HG03064 (cell line): ENCODE results near the gene EXOC3L4.

Experiments
- ATAC-seq: cut with Tn5 transposase; IDR thresholded peaks from one replicate; pipeline ENCODE4 v1.9.1; 2021; ENCODE audit warnings: low read depth; ENCODE audit not compliant: unreplicated experiment

EXOC3L4 gene

GRCh38 chr14:103070263-103070885 is 24.2 kb upstream of the EXOC3L4 start:
- no peak for ATAC-seq

GRCh38 chr14:103070971-103071542 is 23.5 kb upstream of the EXOC3L4 start:
- ATAC-seq, result no peak

DNA sequence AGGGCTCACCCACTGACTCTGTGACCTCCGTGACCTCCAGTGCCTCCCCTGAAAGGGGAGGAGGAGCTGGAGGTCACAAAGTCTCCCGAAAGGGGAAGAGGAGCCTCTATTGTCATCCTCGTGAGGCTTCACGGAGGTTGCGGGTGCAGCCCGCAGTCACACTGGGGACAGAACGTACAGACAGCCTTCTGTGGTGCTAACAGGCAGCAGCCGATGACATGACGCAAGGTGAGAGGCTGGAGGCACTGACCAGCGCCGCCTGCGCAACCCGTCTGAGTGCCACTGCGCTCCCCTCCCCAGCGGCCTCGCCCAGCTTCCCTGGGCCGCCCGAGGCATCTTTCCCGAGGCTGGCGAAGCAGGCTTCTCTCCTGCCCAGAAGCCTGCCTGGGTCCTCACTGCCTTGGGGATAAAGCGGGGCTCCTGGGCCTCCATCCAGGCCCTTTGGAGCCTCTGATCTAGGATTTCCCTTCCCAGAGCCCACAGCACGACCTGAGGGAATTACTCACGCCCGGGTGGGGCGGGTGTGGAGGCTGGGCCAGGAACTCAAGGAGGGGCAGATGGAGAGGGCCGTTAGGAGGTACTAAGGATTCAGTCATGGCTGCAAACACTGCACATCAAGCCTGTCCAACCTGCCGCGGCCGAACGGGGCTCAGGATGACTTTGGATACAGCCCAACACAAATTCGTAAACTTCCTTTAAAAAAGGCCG is 22.8 kb upstream of the EXOC3L4 start:
- ATAC-seq, result no peak

DNA sequence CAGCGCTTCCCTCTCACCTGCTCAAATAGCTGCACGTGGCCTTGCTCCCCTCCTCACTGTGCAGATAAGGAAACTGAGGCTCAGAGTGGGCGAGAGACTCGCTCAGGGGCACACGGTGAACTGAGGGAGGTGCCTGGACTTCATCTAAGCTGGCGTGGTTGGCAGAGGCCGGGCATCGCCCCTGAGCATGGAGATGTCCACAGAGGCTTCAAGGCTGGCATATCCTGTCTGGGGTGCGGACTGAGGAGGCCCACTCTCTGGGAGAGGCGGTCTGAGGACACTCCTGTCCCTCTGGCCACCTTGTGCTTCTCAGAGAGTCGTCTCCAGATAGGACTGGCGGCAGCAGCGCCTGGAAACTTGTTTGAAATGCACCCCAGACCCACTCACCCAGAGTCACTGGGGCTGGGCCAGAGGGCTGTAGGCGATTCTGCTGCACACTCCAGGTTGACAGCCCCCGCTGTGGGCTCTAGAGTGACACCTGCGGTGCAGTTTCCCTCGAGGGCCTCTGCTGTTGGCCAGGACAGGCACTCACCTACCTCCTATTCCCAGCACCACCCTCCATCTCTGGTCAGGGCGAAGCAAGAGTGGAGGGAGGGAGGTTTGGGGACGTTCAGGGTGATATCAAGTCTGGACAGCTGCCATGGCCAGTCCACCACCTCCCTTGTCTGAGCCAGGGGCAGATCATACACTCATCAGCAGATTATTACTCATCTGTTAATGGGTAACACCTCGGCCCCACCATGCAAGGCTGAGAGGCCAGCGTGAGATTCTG is 21.7 kb upstream of the EXOC3L4 start:
- no peak for ATAC-seq

DNA sequence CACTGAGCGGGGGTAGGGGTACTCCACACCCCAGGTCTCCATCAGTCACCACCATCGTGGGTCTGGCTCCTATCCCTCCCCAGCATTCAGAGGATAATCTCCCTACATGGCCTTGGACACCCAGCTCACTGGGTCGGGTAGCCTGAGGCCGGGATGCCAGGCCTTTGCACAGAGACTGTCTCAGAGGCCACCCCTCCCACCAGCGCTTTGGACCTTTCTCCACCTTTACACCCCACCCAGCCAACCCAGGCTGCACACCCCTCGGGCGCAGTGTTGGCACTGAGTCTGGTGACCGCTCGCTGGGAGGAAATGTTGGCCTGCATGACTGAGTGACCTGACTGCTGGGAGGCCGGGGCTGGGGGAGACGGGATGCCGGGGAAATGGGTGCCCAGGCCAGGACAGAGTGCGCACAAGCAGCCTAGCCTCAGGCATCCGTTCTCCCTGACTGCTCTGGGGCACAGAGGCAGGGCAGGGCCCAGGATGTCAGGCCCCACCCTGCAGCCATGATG is 21.1 kb upstream of the EXOC3L4 start:
- ATAC-seq, result no peak

- ATAC-seq, result no peak
Measured at GRCh38 chr14:103073876-103074728, 20.4 kb upstream of the EXOC3L4 start.

GRCh38 chr14:103074729-103075367 is 19.7 kb upstream of the EXOC3L4 start:
- no peak for ATAC-seq

GRCh38 chr14:103078420-103078749 is 16.1 kb upstream of the EXOC3L4 start:
- ATAC-seq, result no peak

DNA sequence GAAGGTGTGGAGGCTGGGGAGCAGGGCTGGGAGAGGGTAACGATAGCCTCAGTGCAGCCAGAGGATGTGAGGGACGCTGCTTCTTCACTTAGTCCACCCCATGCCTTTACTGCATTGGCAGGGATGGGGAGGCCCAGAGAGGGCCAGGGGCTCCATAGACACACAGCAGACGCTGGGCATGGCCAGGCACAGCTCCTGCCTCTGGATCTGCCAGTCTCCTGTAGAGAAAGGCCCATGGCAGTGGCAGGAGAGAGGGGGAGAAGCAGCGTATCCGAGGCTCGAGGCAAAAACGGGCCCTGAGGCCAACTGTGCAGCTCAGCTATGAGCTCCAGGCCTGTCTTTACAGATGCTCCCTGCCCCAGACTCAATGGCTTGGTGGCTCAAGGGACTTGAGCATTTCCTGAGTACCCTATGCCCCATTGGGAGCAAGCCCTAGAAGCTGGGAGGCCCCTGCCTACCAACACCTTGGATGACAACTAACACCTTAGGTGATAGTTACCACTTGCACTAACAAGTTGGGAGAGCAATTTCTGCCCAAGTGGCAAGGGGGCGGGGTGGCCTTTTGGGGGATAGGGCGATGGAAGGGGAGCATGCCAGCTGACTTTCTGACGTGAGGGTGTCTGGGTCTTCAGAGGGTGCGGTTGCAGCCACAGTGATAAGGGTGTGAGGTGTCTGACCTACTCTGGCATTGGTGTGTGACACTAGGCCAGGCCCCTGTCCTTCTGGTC is 15.5 kb upstream of the EXOC3L4 start:
- ATAC-seq, result no peak

DNA sequence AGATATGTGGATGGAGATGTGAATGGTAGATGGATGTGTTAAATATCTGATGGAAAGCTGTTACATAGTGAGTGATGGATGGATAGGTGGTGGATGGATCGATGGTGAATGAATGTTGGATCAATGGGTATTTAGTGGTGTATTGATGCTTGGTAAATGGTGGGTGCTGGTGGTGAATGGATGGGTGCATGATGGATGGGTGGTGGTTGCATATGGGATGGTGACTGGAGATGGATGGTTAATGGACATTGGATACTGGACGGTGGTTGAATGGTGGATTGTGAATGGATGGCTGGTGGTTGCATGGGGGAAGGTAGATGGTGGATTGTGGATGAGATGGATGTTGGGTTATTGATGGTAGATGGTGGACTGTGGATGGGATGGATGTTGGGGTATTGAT is 12.6 kb upstream of the EXOC3L4 start:
- no peak for ATAC-seq

DNA sequence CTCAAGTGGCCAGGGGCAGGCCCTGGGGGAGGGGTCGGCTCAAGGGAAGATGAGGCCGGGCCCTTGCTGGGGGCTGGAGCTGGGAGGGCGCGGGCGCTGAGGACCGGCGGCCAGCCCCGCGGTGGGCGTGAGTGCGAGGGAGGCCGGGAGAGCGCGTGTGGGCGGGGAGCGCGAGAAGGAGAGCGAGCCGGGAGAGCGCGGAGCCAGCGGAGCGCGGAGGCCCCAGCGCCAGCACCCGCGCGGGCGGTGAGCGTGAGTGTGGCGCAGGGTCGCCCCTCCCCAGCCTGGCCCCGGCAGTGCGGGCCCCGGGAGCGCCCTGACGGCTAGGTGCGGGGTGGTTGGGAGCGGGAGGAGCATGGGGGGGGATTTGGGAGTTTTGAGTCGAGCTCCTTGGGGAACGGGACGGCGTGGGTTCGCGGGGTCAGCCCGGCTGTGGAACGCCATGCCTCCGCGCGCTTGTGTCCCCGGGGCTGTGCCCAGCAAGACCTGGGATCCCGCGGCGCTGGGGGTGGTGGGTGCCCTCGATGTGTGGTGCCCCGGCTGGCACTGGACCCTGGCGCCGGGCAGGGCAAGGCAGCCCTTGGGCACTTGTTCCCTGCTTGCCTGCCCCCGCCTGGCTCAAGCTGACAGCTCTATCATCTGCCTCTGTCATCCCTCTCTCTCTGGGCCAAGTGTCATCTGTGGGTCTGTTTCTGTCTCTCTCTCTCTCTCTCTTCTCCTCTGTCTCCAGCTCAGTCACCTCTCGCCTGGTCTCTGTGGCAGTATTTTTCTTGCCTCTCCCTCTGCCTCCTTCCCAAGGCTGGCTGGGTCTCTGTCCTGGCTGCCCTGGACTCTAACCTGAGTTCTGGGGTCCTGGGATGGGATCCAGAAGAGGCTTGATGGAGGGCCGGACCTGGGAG is 10.3 kb upstream of the EXOC3L4 start, which contains the start of gene LBHD2:
TSS of gene LBHD2 (plus strand) at position 190 of the 899 bp plus-strand sequence. CDS start 1,803 bp downstream, outside the sequence.
- ATAC-seq, result no peak

DNA sequence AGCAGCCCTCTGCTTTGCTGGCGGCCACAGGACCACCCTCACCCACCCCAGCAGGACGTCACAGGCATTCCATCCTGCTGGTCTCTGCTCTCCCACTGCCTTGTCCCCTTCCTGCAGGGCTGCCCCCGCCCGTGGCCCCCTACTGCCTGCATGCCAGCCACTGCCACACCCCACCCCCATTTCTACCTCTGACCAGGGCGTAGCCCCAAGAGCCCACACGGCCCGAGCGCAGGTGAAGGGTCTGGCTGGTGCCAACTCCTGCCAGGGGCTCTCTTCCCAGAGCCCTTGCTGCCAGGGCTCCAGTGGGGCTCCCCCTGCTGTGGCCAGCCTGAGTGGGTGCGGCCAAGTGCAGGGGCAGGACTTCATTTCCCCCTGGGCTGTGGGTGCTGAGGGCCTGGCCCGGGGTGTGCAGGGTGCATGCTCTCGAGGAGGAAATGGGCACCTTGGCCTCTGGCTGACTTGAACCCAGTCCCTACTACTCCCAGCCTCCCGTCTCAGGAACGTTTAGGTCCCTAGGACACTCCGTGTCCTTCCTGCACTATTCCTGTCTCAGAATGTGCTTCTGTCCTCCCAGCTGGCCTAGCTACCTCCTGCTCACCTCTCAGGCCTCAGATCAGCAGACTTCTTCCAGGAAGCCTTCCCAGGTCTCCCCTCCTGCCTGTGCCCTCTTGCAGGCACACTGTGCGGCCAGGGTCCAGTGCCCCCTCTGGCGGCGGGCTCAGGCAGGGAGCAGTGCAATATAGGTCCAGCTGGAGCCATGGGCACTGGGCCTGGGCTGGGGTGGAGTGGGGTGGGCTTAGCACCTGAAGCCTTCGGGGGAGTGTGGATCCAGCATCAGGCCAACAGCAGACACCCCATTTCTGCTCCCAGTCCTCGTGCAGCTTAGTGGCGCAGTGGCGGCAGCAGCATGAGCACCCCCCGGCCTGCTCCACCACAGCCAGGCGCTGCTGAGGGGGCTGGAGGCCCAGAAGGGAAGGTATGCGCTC is 9.1 kb upstream of the EXOC3L4 start:
- ATAC-seq, result no peak

- no peak for ATAC-seq
Measured at GRCh38 chr14:103086771-103087342, 7.7 kb upstream of the EXOC3L4 start.

DNA sequence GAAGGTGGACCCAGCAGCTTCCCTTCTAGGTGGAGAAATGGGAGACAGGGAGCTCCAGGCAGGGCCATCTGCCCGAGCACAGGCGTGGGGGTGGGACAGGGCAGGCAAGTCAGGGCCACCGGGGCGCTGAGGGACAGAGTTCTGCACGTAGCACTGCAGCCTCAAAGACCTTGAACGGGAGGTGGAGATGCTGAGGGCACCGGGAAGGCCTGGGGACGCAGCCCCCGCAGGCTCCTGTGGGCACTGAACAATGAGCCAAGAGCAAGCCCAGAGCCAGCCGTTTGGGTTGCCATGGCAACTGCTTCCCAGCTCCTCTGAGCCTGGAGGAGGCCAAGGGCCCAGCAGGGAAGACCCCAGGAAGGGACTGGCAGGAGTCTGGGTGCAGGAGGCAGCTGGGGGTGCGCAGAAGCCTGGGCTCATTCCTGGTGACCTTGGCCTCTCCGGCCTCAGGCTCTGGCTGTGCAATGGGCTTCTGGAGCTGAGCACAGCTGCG is 7.1 kb upstream of the EXOC3L4 start:
- ATAC-seq, result no peak

DNA sequence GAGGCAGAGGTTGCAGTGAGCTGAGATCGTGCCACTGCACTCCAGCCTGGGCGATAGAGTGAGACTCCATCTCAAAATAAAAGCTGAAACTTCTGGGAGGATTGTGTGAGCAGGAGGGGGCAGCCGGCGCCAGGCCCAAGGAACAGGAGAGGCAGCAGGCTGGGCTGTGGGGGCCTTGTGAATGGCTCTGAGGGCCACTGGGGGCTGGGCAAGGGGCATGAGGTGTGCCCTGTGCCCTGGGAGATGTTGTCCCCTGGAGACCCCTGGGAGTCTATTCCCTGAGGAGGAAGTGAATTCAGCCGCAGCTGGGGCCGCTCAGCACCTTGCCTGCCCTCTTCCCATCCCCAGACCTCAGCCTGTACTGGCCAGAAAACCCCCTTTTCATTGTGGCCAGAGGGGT is 5.6 kb upstream of the EXOC3L4 start:
- ATAC-seq, result no peak
